HFFc6 (cell line): ENCODE measurements around the gene LRRN4CL. TPM values are rescaled to one million over a fixed set of nuclear protein-coding genes. Genes with fewer than 3 reads are reported as not detected.
A peak's percentile ranks its signal among the peaks of the same experiment; 100 is the strongest.

ENCODE experiments used
- DNase-seq: peaks from one replicate; pipeline ENCODE4 v3.0.0-alpha.2; 2018
- H3K27ac Mint-ChIP-seq: 2 replicates; pipeline ENCODE4 v1.8.0; 2020; ENCODE audit warnings: mild to moderate bottlenecking, mixed read lengths
- H3K27me3 Mint-ChIP-seq: 2 replicates; pipeline ENCODE4 v1.8.0; 2021; ENCODE audit warnings: mild to moderate bottlenecking, moderate library complexity, mixed read lengths; ENCODE audit not compliant: insufficient read depth
- H3K36me3 Mint-ChIP-seq: 2 replicates; pipeline ENCODE4 v1.8.0; 2021; ENCODE audit warnings: low read depth, mixed read lengths
- H3K4me1 Mint-ChIP-seq: 2 replicates; pipeline ENCODE4 v1.8.0; 2020; ENCODE audit warnings: low read depth, mixed read lengths
- H3K4me3 Mint-ChIP-seq: 2 replicates; pipeline ENCODE4 v1.8.0; 2020; ENCODE audit warnings: mild to moderate bottlenecking, moderate library complexity, mixed read lengths
- H3K9me3 Mint-ChIP-seq: 2 replicates; pipeline ENCODE4 v1.8.0; 2020; ENCODE audit warnings: mild to moderate bottlenecking, mixed read lengths
- CTCF ChIP-seq: fragments of 200-600 bp; sonication (generic); IDR thresholded peaks from 2 replicates; pipeline ENCODE4 v1.5.0; 2021; ENCODE audit warnings: antibody characterized with exemption, mild to moderate bottlenecking
- total RNA-seq, 6 experiments: library from RNA; stranded (reverse); fragmentation: NEBNext Ultra II Directional; extraction: Animal tissue kit (Norgen Biotek cat#: 25700); gene quantifications; 2 replicates in 1 of 6; 3 replicates in 5 of 6; pipeline ENCODE4 v1.2.3, GENCODE V29; 2021

LRRN4CL gene
- total RNA-seq, 6 experiments from 2014 or later, result 1.2 to 4.0 (median 1.4) TPM

GRCh38 chr11:62688491-62688890 lies 839 bp downstream of the LRRN4CL start:
- DNase-seq, result no peak
- H3K9me3 Mint-ChIP-seq, result no peaks in the 10 kb centered on the region
- H3K36me3 Mint-ChIP-seq, result peaks cover 12% of the 10 kb centered on the region
- no peak for TF ChIP-seq CTCF
- H3K4me3 Mint-ChIP-seq, result peak overlapping the region; percentile 24; the same call in 1 of the 2 replicates
- peak overlapping the region; percentile 22; the same call in 1 of the 2 replicates for H3K27ac Mint-ChIP-seq
- H3K27me3 Mint-ChIP-seq, result no peaks in the 10 kb centered on the region; the same call in none of the 2 replicates
- peaks cover 21% of the 10 kb centered on the region for H3K4me1 Mint-ChIP-seq

- H3K27me3 Mint-ChIP-seq, result no peaks in the 10 kb centered on the region; the same call in none of the 2 replicates
- H3K9me3 Mint-ChIP-seq, result no peaks in the 10 kb centered on the region
- peaks cover 9% of the 10 kb centered on the region for H3K36me3 Mint-ChIP-seq
- no peak for DNase-seq
- no peak overlapping the region for H3K4me3 Mint-ChIP-seq
- H3K27ac Mint-ChIP-seq, result no peak overlapping the region
- peaks cover 21% of the 10 kb centered on the region for H3K4me1 Mint-ChIP-seq
- TF ChIP-seq CTCF, result no peak
These were observed 1.6 kb downstream of the LRRN4CL start for GRCh38 chr11:62687508-62688396.

GRCh38 chr11:62682518-62682917 lies 6.8 kb downstream of the LRRN4CL start:
- no peak for TF ChIP-seq CTCF
- peaks cover 18% of the 10 kb centered on the region for H3K4me1 Mint-ChIP-seq
- H3K36me3 Mint-ChIP-seq, result peaks cover 6% of the 10 kb centered on the region
- no peak overlapping the region for H3K4me3 Mint-ChIP-seq
- no peaks in the 10 kb centered on the region for H3K9me3 Mint-ChIP-seq
- no peak overlapping the region for H3K27ac Mint-ChIP-seq
- no peak for DNase-seq
- H3K27me3 Mint-ChIP-seq, result peaks cover 4% of the 10 kb centered on the region

- peak overlapping the region; percentile 60; the same call in 1 of the 2 replicates for H3K4me3 Mint-ChIP-seq
- peak; percentile 78 for TF ChIP-seq CTCF
These were observed 8.5 kb downstream of the LRRN4CL start for GRCh38 chr11:62680825-62681240.

GRCh38 chr11:62678770-62679696 lies 10.3 kb downstream of the LRRN4CL start, which contains the start of gene UBXN1:
Gene UBXN1 (minus strand): TSS chr11:62679073. CDS start chr11:62678923, 150 bp downstream.
- H3K36me3 Mint-ChIP-seq, result peaks cover 16% of the 10 kb centered on the region
- H3K27ac Mint-ChIP-seq, result peak within 1 kb of the TSS; percentile 94
- H3K27me3 Mint-ChIP-seq, result peaks cover 4% of the 10 kb centered on the region; the same call in 1 of the 2 replicates
- H3K4me1 Mint-ChIP-seq, result peaks cover 27% of the 10 kb centered on the region
- peak; percentile 76 for DNase-seq
- H3K4me3 Mint-ChIP-seq, result peak within 1 kb of the TSS; percentile 91
- TF ChIP-seq CTCF, result no peak
- no peaks in the 10 kb centered on the region for H3K9me3 Mint-ChIP-seq

More at GRCh38 chr11:62680825-62681240, 8.5 kb downstream of the LRRN4CL start:
- Mint-ChIP-seq H3K4me1 (peaks cover 27% of the 10 kb centered on the region), H3K27me3 (peaks cover 4% of the 10 kb centered on the region), H3K27ac (peak overlapping the region; percentile 56), H3K36me3 (peaks cover 12% of the 10 kb centered on the region), H3K9me3 (no peaks in the 10 kb centered on the region)
- DNase-seq, result peak; percentile 80
